OCI-LY1 (cell line): Measurements from ENCODE around the gene AFMID.

ENCODE experiments used
- H2AFZ ChIP-seq: fragments of 200-600 bp; sonication (generic), shearing (Covaris generic); 2 replicates; pipeline ENCODE4 v1.6.0; 2014; ENCODE audit warnings: antibody characterized with exemption, mild to moderate bottlenecking, low read length
- H3F3A ChIP-seq: fragments of 200-600 bp; sonication (generic), shearing (Covaris generic); 2 replicates; pipeline ENCODE4 v1.6.0; 2014; ENCODE audit warnings: mild to moderate bottlenecking, antibody characterized with exemption, low read length, moderate library complexity; ENCODE audit not compliant: insufficient read depth
- H3K27ac ChIP-seq: fragments of 200-600 bp; sonication (generic); 2 replicates; pipeline ENCODE4 v1.5.1; 2014; ENCODE audit warnings: low read length, mixed run types, mild to moderate bottlenecking, low read depth; ENCODE audit not compliant: poor library complexity, severe bottlenecking
- H3K27me3 ChIP-seq: fragments of 200-600 bp; sonication (generic); 2 replicates; pipeline ENCODE4 v1.6.0; 2014; ENCODE audit warnings: antibody characterized with exemption, mild to moderate bottlenecking, low read length, moderate library complexity; ENCODE audit not compliant: insufficient read depth
- H3K36me3 ChIP-seq: fragments of 200-600 bp; sonication (generic); 2 replicates; pipeline ENCODE4 v1.6.1; 2014; ENCODE audit warnings: mild to moderate bottlenecking, antibody characterized with exemption, low read length, moderate library complexity, mixed read lengths; ENCODE audit not compliant: insufficient read depth
- H3K4me1 ChIP-seq: fragments of 200-600 bp; sonication (generic); 2 replicates; pipeline ENCODE4 v1.5.1; 2014; ENCODE audit warnings: mild to moderate bottlenecking, low read length, moderate library complexity; ENCODE audit not compliant: insufficient read depth, severe bottlenecking
- H3K4me2 ChIP-seq: fragments of 200-600 bp; sonication (generic), shearing (Covaris generic); 2 replicates; pipeline ENCODE4 v1.6.1; 2014; ENCODE audit warnings: low read length
- H3K4me3 ChIP-seq: fragments of 200-600 bp; sonication (generic); 2 replicates; pipeline ENCODE4 v1.5.1; 2014; ENCODE audit warnings: low read length, low read depth, mild to moderate bottlenecking, mixed read lengths; ENCODE audit not compliant: poor library complexity, severe bottlenecking
- H3K79me2 ChIP-seq: fragments of 200-600 bp; shearing (Covaris generic); 2 replicates; pipeline ENCODE4 v1.6.1; 2016; ENCODE audit warnings: mixed run types, low read length, mixed read lengths; ENCODE audit not compliant: insufficient read depth
- H3K9ac ChIP-seq: fragments of 200-600 bp; sonication (generic), shearing (Covaris generic); 2 replicates; pipeline ENCODE4 v1.6.1; 2014; ENCODE audit warnings: mild to moderate bottlenecking, low read length, mixed read lengths
- H3K9me2 ChIP-seq: fragments of 200-600 bp; sonication (generic), shearing (Covaris generic); 2 replicates; pipeline ENCODE4 v1.6.1; 2014; ENCODE audit warnings: low read depth, mild to moderate bottlenecking, low read length, mixed read lengths
- H3K9me3 ChIP-seq: fragments of 200-600 bp; shearing (Covaris generic); 2 replicates; pipeline ENCODE4 v1.6.1; 2014; ENCODE audit warnings: low read length, mixed read lengths
- H4K20me1 ChIP-seq: fragments of 200-600 bp; sonication (generic), shearing (Covaris generic); 2 replicates; pipeline ENCODE4 v1.6.0; 2016; ENCODE audit warnings: mild to moderate bottlenecking, low read length; ENCODE audit not compliant: insufficient read depth
- EZH2 ChIP-seq: fragments of 200-600 bp; sonication (generic), shearing (Covaris generic); IDR thresholded peaks from 2 replicates; pipeline ENCODE4 v1.8.0; 2017; ENCODE audit warnings: borderline replicate concordance, mixed run types, mild to moderate bottlenecking, antibody characterized with exemption, low read length, moderate library complexity, mixed read lengths
- TF ChIP-seq, protein P1 (sequence below): fragments of 200-600 bp; sonication (generic), shearing (Covaris generic); IDR thresholded peaks from 2 replicates; pipeline ENCODE4 v1.5.1; 2017; ENCODE audit warnings: mild to moderate bottlenecking, antibody characterized with exemption, low read length, moderate library complexity, mixed read lengths

AFMID gene

GRCh38 chr17:78211032-78211431 lies 23.9 kb downstream of the AFMID start:
- Histone ChIP-seq H3K4me1 (peaks cover 14% of the 10 kb centered on the region), H3K9ac (no peak overlapping the region), H3F3A (no peaks in the 10 kb centered on the region), H4K20me1 (no peaks in the 10 kb centered on the region), H3K9me3 (no peaks in the 10 kb centered on the region), H2AFZ (no peak overlapping the region), H3K36me3 (peaks cover 26% of the 10 kb centered on the region), H3K9me2 (no peaks in the 10 kb centered on the region), H3K79me2 (peaks cover 16% of the 10 kb centered on the region), H3K4me2 (no peak overlapping the region), H3K27me3 (no peaks in the 10 kb centered on the region), H3K4me3 (no peak overlapping the region), H3K27ac (no peak overlapping the region)
- TF ChIP-seq, protein P1, sequence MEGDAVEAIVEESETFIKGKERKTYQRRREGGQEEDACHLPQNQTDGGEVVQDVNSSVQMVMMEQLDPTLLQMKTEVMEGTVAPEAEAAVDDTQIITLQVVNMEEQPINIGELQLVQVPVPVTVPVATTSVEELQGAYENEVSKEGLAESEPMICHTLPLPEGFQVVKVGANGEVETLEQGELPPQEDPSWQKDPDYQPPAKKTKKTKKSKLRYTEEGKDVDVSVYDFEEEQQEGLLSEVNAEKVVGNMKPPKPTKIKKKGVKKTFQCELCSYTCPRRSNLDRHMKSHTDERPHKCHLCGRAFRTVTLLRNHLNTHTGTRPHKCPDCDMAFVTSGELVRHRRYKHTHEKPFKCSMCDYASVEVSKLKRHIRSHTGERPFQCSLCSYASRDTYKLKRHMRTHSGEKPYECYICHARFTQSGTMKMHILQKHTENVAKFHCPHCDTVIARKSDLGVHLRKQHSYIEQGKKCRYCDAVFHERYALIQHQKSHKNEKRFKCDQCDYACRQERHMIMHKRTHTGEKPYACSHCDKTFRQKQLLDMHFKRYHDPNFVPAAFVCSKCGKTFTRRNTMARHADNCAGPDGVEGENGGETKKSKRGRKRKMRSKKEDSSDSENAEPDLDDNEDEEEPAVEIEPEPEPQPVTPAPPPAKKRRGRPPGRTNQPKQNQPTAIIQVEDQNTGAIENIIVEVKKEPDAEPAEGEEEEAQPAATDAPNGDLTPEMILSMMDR = no peak
- TF ChIP-seq EZH2 = no peak

DNA sequence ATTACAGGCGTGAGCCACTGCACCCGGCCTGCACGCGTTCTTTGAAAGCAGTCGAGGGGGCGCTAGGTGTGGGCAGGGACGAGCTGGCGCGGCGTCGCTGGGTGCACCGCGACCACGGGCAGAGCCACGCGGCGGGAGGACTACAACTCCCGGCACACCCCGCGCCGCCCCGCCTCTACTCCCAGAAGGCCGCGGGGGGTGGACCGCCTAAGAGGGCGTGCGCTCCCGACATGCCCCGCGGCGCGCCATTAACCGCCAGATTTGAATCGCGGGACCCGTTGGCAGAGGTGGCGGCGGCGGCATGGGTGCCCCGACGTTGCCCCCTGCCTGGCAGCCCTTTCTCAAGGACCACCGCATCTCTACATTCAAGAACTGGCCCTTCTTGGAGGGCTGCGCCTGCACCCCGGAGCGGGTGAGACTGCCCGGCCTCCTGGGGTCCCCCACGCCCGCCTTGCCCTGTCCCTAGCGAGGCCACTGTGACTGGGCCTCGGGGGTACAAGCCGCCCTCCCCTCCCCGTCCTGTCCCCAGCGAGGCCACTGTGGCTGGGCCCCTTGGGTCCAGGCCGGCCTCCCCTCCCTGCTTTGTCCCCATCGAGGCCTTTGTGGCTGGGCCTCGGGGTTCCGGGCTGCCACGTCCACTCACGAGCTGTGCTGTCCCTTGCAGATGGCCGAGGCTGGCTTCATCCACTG lies 27.0 kb downstream of the AFMID start, which contains the start of gene BIRC5:
BIRC5 (plus strand) TSS at position 238 of the 690 bp plus-strand sequence; CDS start at position 302, 64 bp downstream.
- Histone ChIP-seq H3K9me2 (no peaks in the 10 kb centered on the region), H3K27me3 (no peaks in the 10 kb centered on the region), H3K4me2 (peak within 1 kb of the TSS; percentile 95), H3K4me1 (peaks cover 14% of the 10 kb centered on the region), H3K9me3 (no peaks in the 10 kb centered on the region), H2AFZ (no peak within 1 kb of the TSS), H3K79me2 (peaks cover 16% of the 10 kb centered on the region), H3F3A (no peaks in the 10 kb centered on the region), H3K4me3 (peak within 1 kb of the TSS; percentile 91), H4K20me1 (no peaks in the 10 kb centered on the region), H3K27ac (peak within 1 kb of the TSS; percentile 72), H3K36me3 (peaks cover 25% of the 10 kb centered on the region), H3K9ac (peak within 1 kb of the TSS; percentile 96)
- TF ChIP-seq, protein P1 = no peak
- no peak for TF ChIP-seq EZH2

GRCh38 chr17:78214706-78215061 lies 27.5 kb downstream of the AFMID start:
- H3K9me2 ChIP-seq = no peaks in the 10 kb centered on the region
- peaks cover 14% of the 10 kb centered on the region for H3K4me1 ChIP-seq
- H3K36me3 ChIP-seq = peaks cover 30% of the 10 kb centered on the region
- H3K9ac ChIP-seq = peak overlapping the region; percentile 96
- H3F3A ChIP-seq = no peaks in the 10 kb centered on the region
- peaks cover 16% of the 10 kb centered on the region for H3K79me2 ChIP-seq
- peak overlapping the region; percentile 91 for H3K4me3 ChIP-seq
- no peak overlapping the region for H2AFZ ChIP-seq
- no peaks in the 10 kb centered on the region for H3K27me3 ChIP-seq
- no peaks in the 10 kb centered on the region for H4K20me1 ChIP-seq
- peak overlapping the region; percentile 95 for H3K4me2 ChIP-seq
- H3K9me3 ChIP-seq = no peaks in the 10 kb centered on the region
- no peak for TF ChIP-seq EZH2
- TF ChIP-seq, protein P1 = no peak
- H3K27ac ChIP-seq = peak overlapping the region; percentile 72
